Measurements from ENCODE around the gene RPS6KA5.
"Not testable (repeated sequence)": the region's sequence is repeated elsewhere in the genome, so short reads cannot be mapped to it uniquely, and the experiment has no call there.

RPS6KA5 gene

DNA sequence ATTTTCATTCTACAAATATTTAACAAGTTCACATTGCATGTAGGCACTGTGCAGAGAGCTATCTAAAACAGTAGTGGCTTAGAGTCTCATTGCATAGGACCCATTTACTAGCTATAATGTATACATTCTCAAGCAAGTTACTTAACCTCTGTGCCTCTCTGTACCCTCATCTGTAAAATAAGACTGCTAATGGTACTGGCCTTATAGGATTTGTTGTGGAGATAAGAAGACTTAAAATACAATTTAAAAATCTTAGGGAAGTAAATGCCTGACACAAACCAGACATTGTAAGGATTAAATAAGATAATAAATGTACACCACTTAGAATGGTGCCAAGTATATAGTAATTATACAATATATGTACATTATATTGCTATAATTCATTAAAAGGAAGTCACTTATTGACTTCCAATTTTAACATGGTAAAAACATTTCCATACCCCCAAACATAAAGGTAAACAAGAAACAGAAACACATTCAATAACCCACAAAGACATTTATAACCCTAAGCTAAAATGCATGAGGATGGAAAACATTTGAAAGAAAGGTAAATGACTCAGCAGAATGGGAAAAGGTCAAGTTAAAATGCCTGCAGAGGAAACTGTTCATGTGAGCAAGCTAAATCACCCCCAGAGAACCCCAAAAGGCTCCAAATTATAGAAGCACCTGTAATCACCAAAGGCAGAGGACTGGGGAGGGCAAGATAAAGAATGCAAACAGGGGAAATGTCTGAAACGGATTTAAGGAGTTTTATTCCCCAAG is 30.8 kb downstream of the RPS6KA5 start:
- DNase-seq (ENCODE audit: low spot score) (no peak), FAIRE-seq (no peak)

DNA sequence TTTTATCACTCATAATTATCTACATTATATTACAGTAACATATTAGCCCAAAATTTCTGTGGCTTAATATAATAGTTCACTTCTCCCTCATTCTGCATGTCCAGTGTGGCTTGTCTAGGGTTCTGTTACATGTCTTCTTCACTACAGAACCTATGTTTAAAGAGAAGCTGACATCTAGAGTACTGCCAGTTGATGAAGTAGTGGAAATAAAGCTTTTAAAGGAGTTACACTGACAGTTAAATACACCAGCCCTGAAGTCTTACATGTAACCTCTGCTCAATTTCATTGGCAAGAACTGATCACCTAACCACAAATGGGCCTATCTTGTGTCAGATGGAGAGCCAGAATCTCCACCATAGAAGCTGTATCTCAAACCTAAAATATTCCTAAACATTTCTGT is 32.9 kb downstream of the RPS6KA5 start:
- DNase-seq (ENCODE audit: low spot score): no peak

DNA sequence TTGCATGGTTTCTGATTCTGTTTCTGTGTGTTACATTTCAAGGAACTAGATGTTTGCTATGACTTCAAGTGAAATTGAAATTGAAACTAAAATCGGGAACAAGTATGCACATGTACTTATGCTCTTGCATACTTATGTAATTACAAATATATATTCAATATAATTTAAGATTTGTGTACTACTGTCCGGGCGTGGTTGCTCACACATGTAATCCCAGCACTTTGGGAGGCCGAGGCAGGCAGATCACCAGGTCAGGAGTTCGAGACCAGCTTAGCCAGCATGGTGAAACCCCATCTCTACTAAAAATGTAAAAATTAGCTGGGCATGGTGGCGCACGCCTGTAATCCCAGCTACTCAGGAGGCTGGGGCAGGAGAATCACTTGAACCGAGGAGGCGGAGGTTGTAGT is 37.8 kb downstream of the RPS6KA5 start:
- DNase-seq (ENCODE audit: low spot score); FAIRE-seq: not testable (repeated sequence)

More for the DNA sequence above, 32.9 kb downstream of the RPS6KA5 start:
- no peak for FAIRE-seq

GRCh38 chr14:91021991-91022621 is 38.3 kb downstream of the RPS6KA5 start:
- FAIRE-seq (no peak), DNase-seq (ENCODE audit: low spot score) (no peak)

GRCh38 chr14:91021115-91021514 is 39.3 kb downstream of the RPS6KA5 start:
- no peak for FAIRE-seq

DNA sequence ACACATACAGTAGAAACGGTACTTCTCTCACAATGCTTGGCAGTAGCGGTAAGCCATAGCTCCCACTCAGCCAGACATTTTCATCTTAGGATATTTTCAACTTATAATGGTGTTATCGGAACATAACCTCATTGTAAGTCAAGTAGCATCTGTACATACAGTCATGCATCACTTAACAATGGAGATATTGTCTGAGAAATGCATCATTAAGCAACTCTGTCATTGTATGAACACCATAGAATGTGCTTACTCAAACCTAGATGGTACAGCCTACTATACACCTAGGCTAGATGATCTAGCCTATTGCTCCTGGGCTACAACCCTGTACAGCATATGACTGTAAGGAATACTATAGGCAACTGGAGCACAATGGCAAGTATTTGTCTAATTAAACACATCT is 40.8 kb downstream of the RPS6KA5 start:
- no peak for FAIRE-seq

More at GRCh38 chr14:91021115-91021514, 39.3 kb downstream of the RPS6KA5 start:
- DNase-seq (ENCODE audit: low spot score): no peak

GRCh38 chr14:91018481-91018880 is 42.0 kb downstream of the RPS6KA5 start:
- no peak for FAIRE-seq
- DNase-seq (ENCODE audit: low spot score): no peak

More for the DNA sequence above, 40.8 kb downstream of the RPS6KA5 start:
- DNase-seq (ENCODE audit: low spot score): no peak

DNA sequence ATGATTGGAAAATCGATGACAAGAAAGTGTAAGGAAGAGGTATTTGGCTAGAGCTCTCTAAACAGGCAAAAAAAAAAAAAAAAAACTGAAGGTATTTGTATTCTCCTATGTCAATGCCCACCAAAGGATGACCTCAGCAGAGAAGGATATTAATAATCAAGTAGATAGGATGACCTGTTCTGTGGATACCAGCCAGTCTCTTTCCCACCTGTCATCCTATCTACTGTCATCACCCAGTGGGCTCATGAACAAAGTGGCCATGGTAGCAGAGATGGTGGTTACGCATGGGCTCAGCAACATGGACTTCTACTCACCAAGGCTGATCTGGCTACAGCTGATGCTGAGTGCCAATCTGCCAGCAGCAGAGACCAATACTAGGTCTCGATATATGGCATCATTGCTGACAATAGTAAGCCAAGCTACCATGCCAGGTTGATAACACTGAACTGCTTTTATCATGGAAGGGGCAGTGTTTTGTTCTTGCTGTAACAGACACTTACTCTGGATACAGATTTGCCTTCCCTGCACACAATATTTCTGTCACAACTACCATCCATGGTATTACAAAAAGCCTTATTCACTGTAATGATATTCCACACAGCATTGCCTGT is 43.5 kb downstream of the RPS6KA5 start:
- FAIRE-seq (no peak), DNase-seq (ENCODE audit: low spot score) (no peak)

DNA sequence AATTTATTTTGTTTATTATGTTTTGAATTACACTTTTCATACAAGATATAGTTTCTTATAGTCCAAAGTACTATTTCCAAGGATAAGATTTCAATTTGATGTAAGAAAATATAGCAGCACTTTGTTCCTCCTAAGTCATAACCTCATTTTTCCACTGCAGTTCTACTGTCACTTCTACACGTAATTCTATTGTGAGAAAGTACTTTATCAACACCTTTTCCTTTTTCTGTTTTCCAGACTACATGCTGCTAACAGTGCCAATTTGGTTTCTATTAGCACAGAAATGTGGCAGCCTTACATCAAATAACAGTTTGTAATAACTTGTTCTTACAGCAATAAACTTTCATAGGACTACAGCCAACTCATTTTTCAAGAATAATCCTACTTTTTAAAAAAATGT is 45.0 kb downstream of the RPS6KA5 start:
- DNase-seq (ENCODE audit: low spot score) (no peak), FAIRE-seq (no peak)

- FAIRE-seq (no peak), DNase-seq (ENCODE audit: low spot score) (no peak)
These were observed 48.4 kb downstream of the RPS6KA5 start for GRCh38 chr14:91012045-91012444.

GRCh38 chr14:91010153-91010533 is 50.3 kb downstream of the RPS6KA5 start:
- DNase-seq (ENCODE audit: low spot score) (no peak), FAIRE-seq (no peak)

DNA sequence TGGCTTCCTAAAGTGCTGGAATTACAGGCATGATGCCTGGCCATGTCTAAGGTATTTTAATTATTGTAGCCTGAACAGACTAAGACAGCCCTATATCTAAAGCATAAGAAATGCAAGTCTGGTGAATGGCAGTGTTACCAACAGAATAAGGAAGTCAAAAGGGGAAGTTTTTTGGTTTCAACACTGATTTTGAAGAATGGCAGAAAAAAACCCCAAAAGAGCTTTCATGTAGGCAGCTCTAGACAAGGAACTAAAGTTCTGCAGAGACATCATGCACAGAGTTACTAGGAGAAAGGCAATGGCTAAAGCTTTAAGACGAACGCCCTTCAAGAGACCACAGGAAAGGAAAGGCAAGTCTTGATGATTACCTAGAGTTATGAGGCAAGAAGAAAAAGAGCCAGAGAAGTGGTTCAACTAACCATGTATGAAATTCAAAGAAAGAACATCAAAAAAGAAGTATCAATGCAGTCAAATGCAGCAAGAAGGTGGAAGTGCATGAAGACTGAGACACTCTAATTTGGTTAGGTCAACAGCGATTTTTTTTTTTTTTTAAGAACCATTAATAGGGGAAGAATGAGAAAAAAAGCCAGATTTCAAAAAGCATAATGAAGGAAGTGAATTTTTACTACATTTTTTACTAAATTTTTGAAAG is 50.8 kb downstream of the RPS6KA5 start:
- no peak for FAIRE-seq
- DNase-seq (ENCODE audit: low spot score): no peak

- DNase-seq (ENCODE audit: low spot score) (no peak), FAIRE-seq (no peak)
These were observed 51.6 kb downstream of the RPS6KA5 start for GRCh38 chr14:91008759-91009409.

- no peak for FAIRE-seq
- no peak for DNase-seq (ENCODE audit: low spot score)
These were observed 54.7 kb downstream of the RPS6KA5 start for GRCh38 chr14:91005716-91006115.

DNA sequence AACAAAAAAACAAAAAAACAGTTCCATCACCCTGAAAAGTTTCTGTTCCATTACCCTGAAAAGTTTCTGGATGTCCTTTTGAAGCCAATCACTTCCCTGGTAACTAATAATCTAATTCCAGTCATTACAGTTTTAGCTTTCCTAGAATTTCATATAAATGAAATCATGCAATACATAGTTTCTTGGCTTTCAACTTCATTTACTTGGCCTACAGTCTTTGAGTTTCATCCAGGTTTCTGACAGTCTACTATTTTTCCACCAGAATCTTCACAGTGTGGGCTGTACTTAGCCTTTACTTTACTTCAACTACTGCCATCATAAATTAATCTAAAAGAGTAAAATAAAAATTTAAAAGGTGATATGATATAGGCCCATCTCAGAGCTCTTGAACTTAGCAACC is 55.5 kb downstream of the RPS6KA5 start:
- FAIRE-seq (no peak), DNase-seq (ENCODE audit: low spot score) (no peak)

DNA sequence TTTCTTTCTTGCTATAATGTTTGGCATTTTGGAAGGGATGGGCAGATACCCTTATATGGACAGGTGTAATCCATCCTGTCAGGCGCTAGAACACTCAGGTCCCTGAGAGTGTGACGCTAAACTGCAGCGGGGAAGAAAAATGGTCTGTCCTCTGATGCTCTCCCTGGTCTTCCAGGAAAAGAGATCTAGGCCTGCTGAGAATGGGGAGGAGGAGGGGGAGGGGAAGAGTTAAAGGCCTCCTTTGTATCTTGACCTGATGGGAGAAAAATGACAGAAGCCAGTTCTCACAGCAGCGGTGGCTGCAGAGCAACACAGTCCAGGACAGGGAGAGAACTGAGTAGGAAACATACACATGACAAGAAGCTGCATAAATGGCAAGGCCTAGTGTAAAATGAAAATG is 61.1 kb downstream of the RPS6KA5 start:
- DNase-seq (ENCODE audit: low spot score): no peak
- FAIRE-seq: no peak

GRCh38 chr14:90996967-90997366 is 63.5 kb downstream of the RPS6KA5 start:
- FAIRE-seq: no peak
- DNase-seq (ENCODE audit: low spot score): no peak

DNA sequence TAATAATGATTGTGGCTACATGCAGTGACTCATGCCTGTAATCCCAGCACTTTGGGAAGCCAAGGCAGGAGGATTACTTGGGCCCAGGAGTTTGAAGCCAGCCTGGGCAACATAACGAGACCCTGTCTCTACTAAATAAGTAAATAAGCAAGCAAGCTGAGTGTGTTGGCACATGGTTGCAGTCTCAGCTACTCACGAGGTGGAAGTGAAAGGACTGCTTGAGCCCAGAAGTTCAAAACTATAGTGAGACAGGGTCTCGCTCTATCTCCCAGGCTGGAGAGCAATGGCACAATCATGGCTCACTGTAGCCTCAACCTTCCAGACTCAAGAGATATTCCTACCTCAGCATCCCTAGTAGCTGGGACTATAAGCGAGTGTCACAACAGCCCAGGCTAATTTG is 64.7 kb downstream of the RPS6KA5 start:
- no peak for DNase-seq (ENCODE audit: low spot score)
- FAIRE-seq: no peak

DNA sequence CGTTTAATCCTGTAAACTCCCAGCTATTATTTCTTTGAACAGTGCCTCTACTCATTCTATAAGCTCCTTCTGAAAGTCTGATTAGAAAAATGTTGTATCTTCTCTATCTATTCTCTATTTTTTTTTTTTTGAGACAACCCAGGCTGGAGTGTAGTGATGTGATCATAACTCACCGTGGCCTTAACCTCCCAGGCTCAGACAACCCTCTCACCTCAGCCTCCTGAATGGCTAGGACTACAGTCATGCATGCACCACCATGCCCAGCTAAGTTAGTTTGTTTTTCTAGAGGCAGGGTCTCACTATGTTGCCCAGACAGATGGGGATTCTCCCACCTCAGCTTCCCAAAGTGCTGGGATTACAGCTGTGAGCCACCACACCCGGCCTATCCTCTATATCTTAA is 66.6 kb downstream of the RPS6KA5 start:
- FAIRE-seq (no peak), DNase-seq (ENCODE audit: low spot score) (no peak)

DNA sequence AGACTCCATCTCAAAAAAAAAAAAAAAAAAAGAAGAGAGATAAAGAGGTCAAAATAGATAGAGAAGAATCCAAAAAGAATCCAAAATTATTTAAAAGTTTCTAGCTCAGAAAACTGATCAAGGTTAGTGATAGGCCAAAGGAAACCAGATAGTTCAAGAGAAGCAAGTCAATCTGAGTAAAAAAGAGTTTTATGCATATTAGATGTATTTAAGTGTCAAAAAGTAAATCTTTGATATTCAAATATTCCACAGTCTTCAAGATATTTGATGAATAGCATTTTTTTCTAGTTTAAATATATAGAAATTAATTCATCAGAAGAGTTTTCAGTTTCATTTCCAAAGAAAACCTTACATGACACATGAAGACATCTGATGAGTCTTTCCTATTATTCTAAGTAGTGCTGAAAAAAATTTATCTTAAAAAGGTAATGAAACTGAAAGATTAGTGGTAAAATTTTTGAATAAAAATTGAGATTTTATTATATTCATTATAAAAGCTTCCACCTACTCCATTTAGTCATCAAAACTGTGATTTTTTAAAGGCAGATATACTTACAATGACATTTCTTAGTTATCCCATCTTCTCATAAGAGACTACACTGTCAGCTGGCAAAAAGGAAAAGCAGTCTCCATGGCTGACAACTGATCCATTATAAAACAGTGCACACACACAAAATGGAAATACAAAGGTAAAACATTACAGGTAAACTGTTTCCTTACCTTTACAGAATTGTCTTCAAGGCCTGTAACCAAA is 68.6 kb downstream of the RPS6KA5 start:
- FAIRE-seq (no peak), DNase-seq (ENCODE audit: low spot score) (no peak)

DNA sequence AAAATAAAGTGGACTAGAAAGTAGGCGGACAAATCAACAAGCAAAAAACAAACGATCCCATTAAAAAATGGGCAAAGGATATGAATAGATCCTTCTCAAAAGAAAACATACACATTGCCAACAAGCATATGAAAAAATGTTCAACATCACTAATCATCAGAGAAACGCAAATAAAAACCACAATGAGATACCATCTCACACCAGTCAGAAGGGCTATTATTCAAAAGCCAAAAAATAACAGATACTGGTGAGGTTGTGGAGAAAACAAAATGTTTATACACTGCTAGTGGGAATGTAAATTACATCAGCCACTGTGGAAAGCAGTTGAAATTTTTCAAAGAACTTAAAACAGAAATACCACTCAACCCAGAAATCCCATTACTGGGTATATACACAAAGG is 70.3 kb downstream of the RPS6KA5 start:
- FAIRE-seq: no peak

More for the DNA sequence above, 70.3 kb downstream of the RPS6KA5 start:
- DNase-seq (ENCODE audit: low spot score): no peak

Measured in urothelium cell line (cell line).